RWPE1 (cell line): ENCODE results near the gene ZNF491.

Source experiments
- CTCF ChIA-PET: fragments of 350-600 bp; sonication (Branson Sonifier 250); formaldehyde crosslinking; extraction: SDS; loops from one replicate; lab custom pipeline; 2021; lab: Yijun Ruan, JAX
- POLR2A ChIA-PET: fragments of 400-600 bp; formaldehyde crosslinking; extraction: SDS; loops from one replicate; lab custom pipeline; 2020; ENCODE audit warnings: antibody characterized with exemption; ENCODE audit not compliant: low non-redundant PET; lab: Yijun Ruan, JAX
- DNase-seq: peaks from one replicate; pipeline ENCODE4 v3.0.0; 2012; ENCODE audit warnings: low spot score
- H3K27ac ChIP-seq: fragments of 450-650 bp; 2 replicates; pipeline ENCODE4 v1.5.1; 2017
- TF ChIP-seq, protein P1 (sequence below): fragments of 450-650 bp; conservative IDR thresholded peaks from 2 replicates; pipeline ENCODE4 v1.5.1; 2017; ENCODE audit warnings: low read depth, mild to moderate bottlenecking

The ZNF491 gene

DNA sequence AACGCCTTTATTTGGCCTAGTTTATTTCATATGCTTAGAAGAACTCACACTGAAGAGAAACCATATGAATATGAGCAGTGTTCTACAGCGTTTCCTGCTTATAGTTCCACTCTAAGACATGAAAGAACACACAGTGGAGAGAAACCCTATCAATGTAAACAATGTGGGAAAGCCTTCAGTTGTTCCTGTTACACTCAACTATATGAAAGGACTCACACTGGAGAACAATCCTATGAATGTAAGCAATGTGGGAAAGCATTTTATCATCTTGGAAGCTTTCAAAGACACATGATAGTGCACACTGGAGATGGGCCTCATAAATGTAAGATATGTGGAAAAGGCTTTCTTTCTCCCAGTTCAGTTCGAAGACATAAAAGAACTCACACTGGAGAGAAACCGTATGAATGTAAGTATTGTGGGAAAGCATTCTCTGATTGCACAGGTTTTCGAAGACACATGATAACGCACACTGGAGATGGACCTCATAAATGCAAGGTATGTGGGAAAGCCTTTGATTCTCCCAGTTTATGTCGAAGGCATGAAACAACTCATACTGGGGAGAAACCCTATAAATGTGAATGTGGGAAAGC is 17.8 kb upstream of the ZNF491 start:
- CTCF ChIA-PET: no interaction called here

DNA sequence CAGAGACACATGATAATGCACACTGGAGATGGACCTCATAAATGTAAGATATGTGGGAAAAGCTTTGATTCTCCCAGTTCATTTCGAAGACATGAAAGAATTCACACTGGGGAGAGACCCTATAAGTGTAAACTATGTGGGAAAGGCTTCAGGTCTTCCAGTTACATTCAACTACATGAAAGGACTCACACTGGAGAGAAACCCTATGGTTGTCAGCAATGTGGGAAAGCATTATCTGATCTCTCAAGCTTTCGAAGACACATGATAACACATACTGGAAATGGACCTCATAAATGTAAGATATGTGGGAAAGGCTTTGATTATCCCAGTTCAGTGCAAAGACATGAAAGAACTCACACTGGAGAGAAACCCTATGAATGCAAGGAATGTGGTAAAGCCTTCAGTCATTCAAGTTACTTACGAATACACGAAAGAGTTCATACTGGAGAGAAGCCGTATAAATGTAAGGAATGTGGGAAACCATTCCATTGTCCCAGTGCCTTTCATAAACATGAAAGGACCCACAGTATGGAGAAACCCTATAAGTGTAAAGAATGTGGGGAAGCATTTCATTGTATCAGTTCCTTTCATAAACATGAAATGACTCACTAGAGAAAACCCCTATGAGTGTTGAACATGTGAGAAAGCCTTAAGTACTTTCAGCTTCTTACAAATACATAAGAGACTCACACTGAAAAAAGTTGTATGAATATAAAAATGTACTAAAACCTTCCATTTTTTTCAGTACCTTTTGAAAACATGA is 16.8 kb upstream of the ZNF491 start:
- no peak for DNase-seq
- H3K27ac ChIP-seq: no peak overlapping the region
- ChIA-PET POLR2A (no interaction called here), CTCF (no interaction called here)
- TF ChIP-seq, protein P1, sequence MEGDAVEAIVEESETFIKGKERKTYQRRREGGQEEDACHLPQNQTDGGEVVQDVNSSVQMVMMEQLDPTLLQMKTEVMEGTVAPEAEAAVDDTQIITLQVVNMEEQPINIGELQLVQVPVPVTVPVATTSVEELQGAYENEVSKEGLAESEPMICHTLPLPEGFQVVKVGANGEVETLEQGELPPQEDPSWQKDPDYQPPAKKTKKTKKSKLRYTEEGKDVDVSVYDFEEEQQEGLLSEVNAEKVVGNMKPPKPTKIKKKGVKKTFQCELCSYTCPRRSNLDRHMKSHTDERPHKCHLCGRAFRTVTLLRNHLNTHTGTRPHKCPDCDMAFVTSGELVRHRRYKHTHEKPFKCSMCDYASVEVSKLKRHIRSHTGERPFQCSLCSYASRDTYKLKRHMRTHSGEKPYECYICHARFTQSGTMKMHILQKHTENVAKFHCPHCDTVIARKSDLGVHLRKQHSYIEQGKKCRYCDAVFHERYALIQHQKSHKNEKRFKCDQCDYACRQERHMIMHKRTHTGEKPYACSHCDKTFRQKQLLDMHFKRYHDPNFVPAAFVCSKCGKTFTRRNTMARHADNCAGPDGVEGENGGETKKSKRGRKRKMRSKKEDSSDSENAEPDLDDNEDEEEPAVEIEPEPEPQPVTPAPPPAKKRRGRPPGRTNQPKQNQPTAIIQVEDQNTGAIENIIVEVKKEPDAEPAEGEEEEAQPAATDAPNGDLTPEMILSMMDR: no peak

More for the DNA sequence above, 17.8 kb upstream of the ZNF491 start:
- TF ChIP-seq, protein P1: no peak
- POLR2A ChIA-PET: no interaction called here
- no peak for DNase-seq
- H3K27ac ChIP-seq: no peak overlapping the region

DNA sequence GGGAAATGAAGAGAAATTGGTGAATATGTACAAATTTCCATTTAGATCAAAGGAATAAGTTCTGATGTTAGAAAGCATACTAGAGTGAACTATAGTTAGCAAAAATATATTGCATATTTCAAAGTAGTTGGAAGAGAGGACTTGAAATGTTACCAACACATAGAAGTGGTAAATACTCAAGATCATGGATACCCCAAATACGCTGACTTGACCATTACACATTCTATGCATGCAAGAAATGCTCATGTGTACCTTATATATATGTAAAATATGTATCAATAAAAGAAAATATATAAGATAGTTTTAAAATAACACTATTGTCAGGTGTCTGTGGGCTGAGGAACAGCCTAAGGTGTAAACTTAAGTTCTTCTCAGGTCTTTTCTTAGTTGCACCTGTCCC is 14.6 kb upstream of the ZNF491 start:
- DNase-seq: no peak
- ChIA-PET CTCF (interaction anchor here (0.9 kb wide), 1 partner anchor 83 kb away, joined by 5 read pairs; no protein-coding TSS in a partner anchor), POLR2A (no interaction called here)
- TF ChIP-seq, protein P1: no peak
- no peak overlapping the region for H3K27ac ChIP-seq

DNA sequence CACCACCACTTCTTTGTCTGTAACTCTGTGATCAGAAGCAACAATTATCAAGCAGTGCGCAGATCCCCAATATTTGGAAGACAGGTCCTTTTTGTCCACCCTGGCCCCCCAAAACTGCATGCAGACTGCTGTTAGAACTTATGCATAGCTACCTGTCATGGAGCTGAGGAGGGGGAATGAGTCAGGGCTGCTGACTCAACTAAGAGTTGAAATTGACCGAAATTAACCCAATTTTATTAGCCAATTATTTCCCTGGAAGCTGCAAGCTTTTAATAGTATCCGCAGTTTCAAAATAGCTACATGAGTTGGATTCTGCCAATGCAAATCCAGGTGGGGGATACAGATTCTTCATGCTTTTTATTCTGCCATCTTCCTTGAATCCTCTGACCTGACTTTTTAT is 14.0 kb upstream of the ZNF491 start:
- TF ChIP-seq, protein P1: no peak
- no peak overlapping the region for H3K27ac ChIP-seq
- POLR2A ChIA-PET: no interaction called here
- DNase-seq: no peak
- CTCF ChIA-PET: interaction anchor here (0.7 to 0.9 kb wide), 2 partner anchors 84 to 89 kb away, joined by 3 to 5 read pairs; no protein-coding TSS in a partner anchor

DNA sequence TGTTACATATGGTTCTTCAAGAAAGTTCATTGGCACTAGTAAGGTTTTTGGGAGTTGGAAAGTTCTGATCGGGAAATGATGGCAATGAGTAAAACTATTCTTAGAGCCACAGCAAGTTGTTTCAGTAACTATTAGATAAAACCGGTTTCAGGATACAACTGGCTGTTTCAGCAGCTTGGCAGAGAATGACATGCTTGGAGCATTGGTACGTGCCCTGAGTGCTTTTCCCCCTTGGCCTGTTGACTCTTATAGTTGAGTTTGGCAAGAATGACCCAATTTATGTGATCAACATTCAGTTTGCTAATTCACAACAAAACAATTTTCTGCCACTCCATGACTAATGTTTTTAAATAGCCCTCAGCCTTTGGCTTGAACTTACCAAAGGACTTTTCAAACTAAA is 10.8 kb upstream of the ZNF491 start:
- POLR2A ChIA-PET: interaction anchor here (0.7 kb wide), 1 partner anchor 362 kb away, joined by 14 read pairs; no protein-coding TSS in a partner anchor
- TF ChIP-seq, protein P1: no peak
- no peak overlapping the region for H3K27ac ChIP-seq
- CTCF ChIA-PET: no interaction called here
- no peak for DNase-seq

DNA sequence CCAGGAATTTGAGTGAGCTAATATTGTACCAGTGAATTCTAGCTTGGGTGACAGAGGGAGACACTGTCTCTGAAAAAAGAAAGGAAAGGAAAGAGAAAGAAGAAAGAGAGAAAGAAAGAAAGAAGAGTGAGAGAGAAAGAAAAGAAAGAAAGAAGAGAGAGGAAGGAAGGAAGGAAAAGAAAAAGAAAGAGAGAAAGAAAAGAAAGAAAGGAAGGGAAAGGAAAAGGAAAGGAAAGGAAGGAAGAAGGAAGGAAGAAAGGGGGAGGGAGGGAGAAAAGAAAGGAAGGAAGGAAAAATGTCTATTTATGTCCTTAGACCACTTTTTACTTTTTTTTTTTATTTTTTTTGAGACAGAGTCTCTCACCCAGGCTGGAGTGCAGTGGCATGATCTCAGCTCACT is 5.4 kb upstream of the ZNF491 start:
- TF ChIP-seq, protein P1: no peak
- no peak for DNase-seq
- H3K27ac ChIP-seq: no peak overlapping the region
- CTCF ChIA-PET: interaction anchor here (0.7 kb wide), 2 partner anchors 82 to 1920 kb away, joined by 3 read pairs; no protein-coding TSS in a partner anchor
- POLR2A ChIA-PET: no interaction called here
